Osteoblast (primary cell): ENCODE data around the gene INPP4B. TPM values are rescaled to one million over a fixed set of nuclear protein-coding genes. Genes with fewer than 3 reads are reported as not detected.
A peak's percentile ranks its signal among the peaks of the same experiment; 100 is the strongest.

Experiments used
- DNase-seq: peaks from one replicate; pipeline ENCODE4 v3.0.0; 2011; ENCODE audit warnings: low spot score, mixed read lengths; ENCODE audit not compliant: insufficient read length; ENCODE audit errors: missing footprints
- H2AFZ ChIP-seq: 2 replicates; pipeline ENCODE4 v1.6.0; 2011; ENCODE audit warnings: mild to moderate bottlenecking, low read length
- H3K27ac ChIP-seq: 2 replicates; pipeline ENCODE4 v1.5.1; 2011; ENCODE audit warnings: mild to moderate bottlenecking, low read depth, low read length, moderate library complexity
- H3K27me3 ChIP-seq: 2 replicates; pipeline ENCODE4 v1.6.0; 2012; ENCODE audit warnings: mild to moderate bottlenecking, control low read depth, inconsistent platforms, low read length, moderate library complexity; ENCODE audit not compliant: insufficient read depth
- H3K36me3 ChIP-seq: 2 replicates; pipeline ENCODE4 v1.5.1; 2011; ENCODE audit warnings: mild to moderate bottlenecking, low read length, control low read depth, moderate library complexity; ENCODE audit not compliant: insufficient read depth
- H3K4me1 ChIP-seq: 2 replicates; pipeline ENCODE4 v1.5.1; 2011; ENCODE audit warnings: mild to moderate bottlenecking, low read length, control low read depth, moderate library complexity; ENCODE audit not compliant: insufficient read depth
- H3K4me2 ChIP-seq: 2 replicates; pipeline ENCODE4 v1.6.0; 2011; ENCODE audit warnings: mild to moderate bottlenecking, low read length; ENCODE audit not compliant: insufficient read depth
- H3K4me3 ChIP-seq: fragments of 200-600 bp; sonication (generic); 3 replicates; pipeline ENCODE4 v1.5.1; 2012; ENCODE audit warnings: mild to moderate bottlenecking, low read length, inconsistent platforms; ENCODE audit not compliant: insufficient read depth
- H3K79me2 ChIP-seq: 2 replicates; pipeline ENCODE4 v1.6.0; 2012; ENCODE audit warnings: mild to moderate bottlenecking, low read length, control low read depth, inconsistent platforms; ENCODE audit not compliant: insufficient read depth
- H3K9me3 ChIP-seq: 2 replicates; pipeline ENCODE4 v1.5.1; 2011; ENCODE audit warnings: low read depth, low read length, control low read depth
- H4K20me1 ChIP-seq: 2 replicates; pipeline ENCODE4 v1.6.0; 2012; ENCODE audit warnings: mild to moderate bottlenecking, low read length, control low read depth; ENCODE audit not compliant: insufficient read depth
- total RNA-seq: library from RNA; depleted of rRNA; stranded (reverse); fragments of >200 nt; gene quantifications from 2 replicates; pipeline ENCODE4 v1.2.3, GENCODE V29; 2012
- TF ChIP-seq, protein P1 (sequence below): IDR thresholded peaks from 2 replicates; pipeline ENCODE4 v1.5.1; 2011; ENCODE audit warnings: mild to moderate bottlenecking, low read depth, low read length, moderate library complexity; ENCODE audit errors: extremely low read depth

The INPP4B gene
- total RNA-seq, 1 donor = 11.6 TPM

GRCh38 chr4:142097015-142097414 is 749.1 kb downstream of the INPP4B start:
- no peak for DNase-seq
- Histone ChIP-seq H4K20me1 (no peaks in the 10 kb centered on the region), H3K4me3 (no peak overlapping the region), H3K4me1 (peaks cover 15% of the 10 kb centered on the region), H3K9me3 (no peaks in the 10 kb centered on the region), H3K27ac (peak overlapping the region; percentile 83), H3K27me3 (no peaks in the 10 kb centered on the region), H3K79me2 (no peaks in the 10 kb centered on the region), H3K36me3 (no peaks in the 10 kb centered on the region), H2AFZ (no peak overlapping the region), H3K4me2 (no peak overlapping the region)
- TF ChIP-seq, protein P1, sequence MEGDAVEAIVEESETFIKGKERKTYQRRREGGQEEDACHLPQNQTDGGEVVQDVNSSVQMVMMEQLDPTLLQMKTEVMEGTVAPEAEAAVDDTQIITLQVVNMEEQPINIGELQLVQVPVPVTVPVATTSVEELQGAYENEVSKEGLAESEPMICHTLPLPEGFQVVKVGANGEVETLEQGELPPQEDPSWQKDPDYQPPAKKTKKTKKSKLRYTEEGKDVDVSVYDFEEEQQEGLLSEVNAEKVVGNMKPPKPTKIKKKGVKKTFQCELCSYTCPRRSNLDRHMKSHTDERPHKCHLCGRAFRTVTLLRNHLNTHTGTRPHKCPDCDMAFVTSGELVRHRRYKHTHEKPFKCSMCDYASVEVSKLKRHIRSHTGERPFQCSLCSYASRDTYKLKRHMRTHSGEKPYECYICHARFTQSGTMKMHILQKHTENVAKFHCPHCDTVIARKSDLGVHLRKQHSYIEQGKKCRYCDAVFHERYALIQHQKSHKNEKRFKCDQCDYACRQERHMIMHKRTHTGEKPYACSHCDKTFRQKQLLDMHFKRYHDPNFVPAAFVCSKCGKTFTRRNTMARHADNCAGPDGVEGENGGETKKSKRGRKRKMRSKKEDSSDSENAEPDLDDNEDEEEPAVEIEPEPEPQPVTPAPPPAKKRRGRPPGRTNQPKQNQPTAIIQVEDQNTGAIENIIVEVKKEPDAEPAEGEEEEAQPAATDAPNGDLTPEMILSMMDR = no peak

DNA sequence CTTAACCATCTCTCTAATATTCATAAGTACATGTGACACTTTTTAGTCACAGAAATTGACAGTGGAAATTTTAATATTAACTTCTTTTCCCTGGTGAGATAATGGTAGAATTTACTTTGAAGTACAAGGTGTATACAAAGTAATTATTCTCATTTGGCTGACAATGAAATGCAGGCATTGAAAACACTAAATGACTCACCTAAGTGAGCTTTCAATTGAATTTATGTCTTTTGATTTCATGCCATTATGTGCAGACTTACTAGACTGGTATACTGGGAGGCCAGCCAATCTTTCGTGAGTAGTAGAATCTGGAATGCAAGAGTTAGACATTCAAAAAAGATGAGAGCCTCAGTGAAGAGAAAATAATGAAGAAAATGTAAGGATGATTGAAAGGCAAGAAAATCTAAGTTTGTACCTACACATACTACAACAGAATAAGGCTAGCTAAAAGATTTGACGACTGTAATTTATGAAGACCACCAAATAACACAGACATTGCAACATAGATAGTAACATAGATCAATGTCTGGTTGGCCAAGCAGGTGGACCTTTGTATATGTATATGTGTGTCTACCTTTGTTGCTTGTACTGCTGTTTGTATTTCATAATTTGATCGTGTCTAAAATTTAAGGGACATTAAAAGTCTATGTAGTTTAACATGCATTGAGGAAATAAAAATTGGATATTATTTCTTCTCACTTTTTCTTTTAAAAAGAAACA is 750.1 kb downstream of the INPP4B start:
- H3K9me3 ChIP-seq = no peaks in the 10 kb centered on the region
- no peak overlapping the region for H3K4me3 ChIP-seq
- peak overlapping the region; percentile 83 for H3K27ac ChIP-seq
- H3K27me3 ChIP-seq = no peaks in the 10 kb centered on the region
- H4K20me1 ChIP-seq = no peaks in the 10 kb centered on the region
- TF ChIP-seq, protein P1 = no peak
- H3K4me1 ChIP-seq = peaks cover 18% of the 10 kb centered on the region
- no peak overlapping the region for H2AFZ ChIP-seq
- peak; percentile 34 for DNase-seq
- no peaks in the 10 kb centered on the region for H3K36me3 ChIP-seq
- peak overlapping the region; percentile 47 for H3K4me2 ChIP-seq
- no peaks in the 10 kb centered on the region for H3K79me2 ChIP-seq

DNA sequence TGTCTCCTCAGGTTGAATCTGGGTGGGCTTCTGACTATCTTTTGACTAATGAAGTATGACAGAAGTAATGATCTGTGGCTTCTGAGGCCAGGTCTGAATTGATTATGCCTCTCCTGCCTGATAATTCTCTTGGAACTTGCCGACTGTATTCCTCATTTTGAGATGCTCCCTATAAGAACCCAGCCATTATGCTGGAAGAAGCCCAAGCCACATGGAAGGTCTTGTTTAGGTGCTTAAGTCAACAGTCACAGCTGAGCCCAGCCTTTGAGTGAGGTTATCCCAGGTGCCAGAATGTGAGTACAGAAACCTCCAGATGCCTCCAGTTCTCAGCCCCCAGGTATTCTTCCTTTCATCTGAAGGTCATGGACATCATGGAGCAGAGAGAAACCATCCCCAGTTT is 753.2 kb downstream of the INPP4B start:
- H3K4me3 ChIP-seq = no peak overlapping the region
- H3K36me3 ChIP-seq = no peaks in the 10 kb centered on the region
- H4K20me1 ChIP-seq = no peaks in the 10 kb centered on the region
- no peak for DNase-seq
- H3K27ac ChIP-seq = peak overlapping the region; percentile 100
- H3K4me2 ChIP-seq = no peak overlapping the region
- no peak overlapping the region for H2AFZ ChIP-seq
- no peaks in the 10 kb centered on the region for H3K79me2 ChIP-seq
- H3K27me3 ChIP-seq = no peaks in the 10 kb centered on the region
- TF ChIP-seq, protein P1 = no peak
- no peaks in the 10 kb centered on the region for H3K9me3 ChIP-seq
- peaks cover 43% of the 10 kb centered on the region for H3K4me1 ChIP-seq

DNA sequence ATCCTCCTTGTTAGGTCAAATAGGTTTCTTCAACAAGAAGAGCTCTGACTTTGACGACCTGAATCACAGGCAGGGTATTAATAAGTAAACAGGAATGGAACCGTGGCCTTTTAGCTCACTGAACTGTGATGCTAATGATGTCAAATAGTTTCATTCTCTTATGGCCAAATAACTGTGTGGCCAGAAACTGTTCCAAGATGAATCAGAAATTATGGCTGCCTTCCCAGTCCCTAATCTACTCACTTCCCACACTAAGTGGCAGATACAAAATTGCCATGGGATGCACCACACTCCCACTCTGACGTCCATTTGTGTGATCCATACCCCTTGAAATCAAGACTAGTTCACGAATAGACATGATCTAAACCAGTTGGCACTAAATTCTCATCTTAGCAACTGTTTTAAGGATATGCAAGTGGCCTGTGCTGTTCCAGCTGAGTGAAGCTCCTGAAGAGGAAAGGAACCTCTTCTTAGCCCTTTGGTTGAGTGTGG is 754.4 kb downstream of the INPP4B start:
- TF ChIP-seq, protein P1 = no peak
- Histone ChIP-seq H3K4me2 (peak overlapping the region; percentile 50), H3K27ac (peak overlapping the region; percentile 100), H3K27me3 (no peaks in the 10 kb centered on the region), H3K79me2 (no peaks in the 10 kb centered on the region), H3K36me3 (no peaks in the 10 kb centered on the region), H3K4me1 (peaks cover 41% of the 10 kb centered on the region), H3K9me3 (no peaks in the 10 kb centered on the region), H4K20me1 (no peaks in the 10 kb centered on the region), H2AFZ (no peak overlapping the region), H3K4me3 (no peak overlapping the region)
- DNase-seq = peak; percentile 61
